Liver (tissue), 3 donors: ENCODE results near the gene HBZ.
"Not testable (repeated sequence)": the region's sequence is repeated elsewhere in the genome, so short reads cannot be mapped to it uniquely, and the experiment has no call there.

ENCODE experiments used
- CTCF ChIP-seq: fragments of 150-350 bp; IDR thresholded peaks from 2 replicates; pipeline ENCODE4 v1.5.1; 2017; ENCODE audit warnings: improper control_type of control experiment, low read depth, low read length; ENCODE audit not compliant: missing input control
- EGR1 ChIP-seq, 2 donors: IDR thresholded peaks; 2 replicates each; pipeline ENCODE4 v1.6.1; 2016 to 2018; ENCODE audit warnings: antibody characterized with exemption in 2 of 2, low read depth in 2 of 2
- GABPA ChIP-seq, 2 donors: IDR thresholded peaks in 1 of 2; conservative IDR thresholded peaks in 1 of 2; 2 replicates each; pipeline ENCODE4 v1.6.1; 2016; ENCODE audit warnings: antibody characterized with exemption in 2 of 2, mild to moderate bottlenecking in 1 of 2, moderate library complexity in 1 of 2
- HNF4A ChIP-seq, 2 donors: conservative IDR thresholded peaks; 2 replicates each; pipeline ENCODE4 v1.6.1; 2016; ENCODE audit warnings: antibody characterized with exemption in 2 of 2, mild to moderate bottlenecking in 2 of 2
- RAD21 ChIP-seq, 2 donors: IDR thresholded peaks; 2 replicates each; pipeline ENCODE4 v1.6.1; 2016; ENCODE audit warnings: antibody characterized with exemption in 2 of 2, mild to moderate bottlenecking in 2 of 2
- REST ChIP-seq: IDR thresholded peaks from 2 replicates; pipeline ENCODE4 v1.6.1; 2016; ENCODE audit warnings: antibody characterized with exemption, mild to moderate bottlenecking
- RXRA ChIP-seq, 2 donors: IDR thresholded peaks; 2 replicates each; pipeline ENCODE4 v1.6.1; 2017 to 2018; ENCODE audit warnings: antibody characterized with exemption in 2 of 2, mild to moderate bottlenecking in 1 of 2
- SP1 ChIP-seq: IDR thresholded peaks from 2 replicates; pipeline ENCODE4 v1.6.1; 2018; ENCODE audit warnings: antibody characterized with exemption, mild to moderate bottlenecking
- TAF1 ChIP-seq: conservative IDR thresholded peaks from 2 replicates; pipeline ENCODE4 v1.6.1; 2016; ENCODE audit warnings: antibody characterized with exemption, mild to moderate bottlenecking
- YY1 ChIP-seq: IDR thresholded peaks from 2 replicates; pipeline ENCODE4 v1.6.1; 2016; ENCODE audit warnings: antibody characterized with exemption, mild to moderate bottlenecking
- TF ChIP-seq, protein P1 (sequence below): IDR thresholded peaks from 2 replicates; pipeline ENCODE4 v1.6.1; 2016; ENCODE audit warnings: antibody characterized with exemption
- TF ChIP-seq, protein P2 (sequence below): IDR thresholded peaks from 2 replicates; pipeline ENCODE4 v1.6.1; 2016; ENCODE audit warnings: antibody characterized with exemption
- donor health status: healthy.
- donor health status: healthy.

DNA sequence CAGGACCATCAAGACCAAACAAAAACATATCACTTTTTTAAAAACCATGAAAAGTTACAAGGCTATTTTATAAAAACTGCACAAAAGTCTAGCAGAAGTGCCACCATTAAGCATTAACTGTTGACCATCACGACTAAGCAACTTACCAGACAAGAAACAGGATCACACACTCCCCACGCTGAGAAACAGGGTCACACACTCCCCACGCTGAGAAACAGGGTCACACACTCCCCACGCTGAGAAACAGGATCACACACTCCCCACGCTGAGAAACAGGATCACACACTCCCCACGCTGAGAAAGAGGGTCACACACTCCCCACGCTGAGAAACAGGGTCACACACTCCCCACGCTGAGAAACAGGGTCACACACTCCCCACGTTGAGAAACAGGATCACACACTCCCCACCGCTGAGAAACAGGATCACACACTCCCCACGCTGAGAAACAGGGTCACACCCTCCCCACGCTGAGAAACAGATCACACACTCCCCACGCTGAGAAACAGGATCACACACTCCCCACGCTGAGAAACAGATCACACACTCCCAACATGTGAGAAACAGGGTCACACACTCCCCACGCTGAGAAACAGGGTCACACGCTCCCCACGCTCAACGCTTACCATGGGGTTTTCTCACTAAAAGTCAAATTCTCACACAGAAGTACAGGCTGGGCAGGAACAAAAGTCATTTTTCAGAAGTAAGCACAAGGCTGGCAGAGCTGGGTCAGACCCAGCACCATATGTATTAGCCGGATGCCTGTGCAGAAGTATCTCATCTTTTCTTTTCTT, 28.7 kb upstream of the HBZ start:
- TF ChIP-seq CTCF; EGR1 (IDR thresholded peaks at IDR 0.05; ENCODE audit: low read depth in 2 of 2); GABPA (IDR thresholded peaks at IDR 0.05 in 1 of 2, conservative IDR thresholded peaks at IDR 0.05 in 1 of 2); YY1; REST; RAD21 (IDR thresholded peaks at IDR 0.05); HNF4A (conservative IDR thresholded peaks at IDR 0.05); SP1; RXRA (IDR thresholded peaks at IDR 0.05); TAF1: not testable (repeated sequence)
- TF ChIP-seq, protein P1, sequence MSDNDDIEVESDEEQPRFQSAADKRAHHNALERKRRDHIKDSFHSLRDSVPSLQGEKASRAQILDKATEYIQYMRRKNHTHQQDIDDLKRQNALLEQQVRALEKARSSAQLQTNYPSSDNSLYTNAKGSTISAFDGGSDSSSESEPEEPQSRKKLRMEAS: not testable (repeated sequence)
- TF ChIP-seq, protein P2, sequence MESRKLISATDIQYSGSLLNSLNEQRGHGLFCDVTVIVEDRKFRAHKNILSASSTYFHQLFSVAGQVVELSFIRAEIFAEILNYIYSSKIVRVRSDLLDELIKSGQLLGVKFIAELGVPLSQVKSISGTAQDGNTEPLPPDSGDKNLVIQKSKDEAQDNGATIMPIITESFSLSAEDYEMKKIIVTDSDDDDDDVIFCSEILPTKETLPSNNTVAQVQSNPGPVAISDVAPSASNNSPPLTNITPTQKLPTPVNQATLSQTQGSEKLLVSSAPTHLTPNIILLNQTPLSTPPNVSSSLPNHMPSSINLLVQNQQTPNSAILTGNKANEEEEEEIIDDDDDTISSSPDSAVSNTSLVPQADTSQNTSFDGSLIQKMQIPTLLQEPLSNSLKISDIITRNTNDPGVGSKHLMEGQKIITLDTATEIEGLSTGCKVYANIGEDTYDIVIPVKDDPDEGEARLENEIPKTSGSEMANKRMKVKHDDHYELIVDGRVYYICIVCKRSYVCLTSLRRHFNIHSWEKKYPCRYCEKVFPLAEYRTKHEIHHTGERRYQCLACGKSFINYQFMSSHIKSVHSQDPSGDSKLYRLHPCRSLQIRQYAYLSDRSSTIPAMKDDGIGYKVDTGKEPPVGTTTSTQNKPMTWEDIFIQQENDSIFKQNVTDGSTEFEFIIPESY: not testable (repeated sequence)
